ENCODE measurements around the gene LPAR2. TPM values are rescaled to one million over a fixed set of nuclear protein-coding genes. Genes with fewer than 3 reads are reported as not detected.

LPAR2 gene
- total RNA-seq, 1 experiment from 2014 or later = 0.24 TPM

GRCh38 chr19:19587771-19588170, 40.2 kb downstream of the LPAR2 start:
- H3K27me3 ChIP-seq (replicated peaks) = no peaks in the 10 kb centered on the region
- H3K9me3 ChIP-seq (replicated peaks) = no peaks in the 10 kb centered on the region
- H3K4me1 ChIP-seq (replicated peaks) = peaks cover 14% of the 10 kb centered on the region
- H3K27ac ChIP-seq = no peak overlapping the region
- no peak overlapping the region for H3K4me3 ChIP-seq
- no peaks in the 10 kb centered on the region for H3K36me3 ChIP-seq
- DNase-seq (ENCODE audit: low read depth in 1 of 2, low spot score in 2 of 2) = no peak

- H3K27me3 ChIP-seq (replicated peaks) = no peaks in the 10 kb centered on the region
- no peaks in the 10 kb centered on the region for H3K4me1 ChIP-seq (replicated peaks)
- H3K27ac ChIP-seq = no peak overlapping the region
- H3K4me3 ChIP-seq = no peak overlapping the region
- H3K36me3 ChIP-seq = no peaks in the 10 kb centered on the region
- DNase-seq (ENCODE audit: low read depth in 1 of 2, low spot score in 2 of 2) = no peak
- H3K9me3 ChIP-seq (replicated peaks) = no peaks in the 10 kb centered on the region
These were observed 43.7 kb downstream of the LPAR2 start for GRCh38 chr19:19584356-19584755.

GRCh38 chr19:19582471-19582870, 45.5 kb downstream of the LPAR2 start:
- Histone ChIP-seq H3K4me3 (no peak overlapping the region), H3K4me1 (replicated peaks) (no peaks in the 10 kb centered on the region), H3K27ac (no peak overlapping the region), H3K27me3 (replicated peaks) (no peaks in the 10 kb centered on the region), H3K36me3 (no peaks in the 10 kb centered on the region), H3K9me3 (replicated peaks) (no peaks in the 10 kb centered on the region)
- DNase-seq (ENCODE audit: low read depth in 1 of 2, low spot score in 2 of 2) = no peak

- Histone ChIP-seq H3K36me3 (no peaks in the 10 kb centered on the region), H3K27me3 (replicated peaks) (no peaks in the 10 kb centered on the region), H3K4me3 (no peak overlapping the region), H3K9me3 (replicated peaks) (no peaks in the 10 kb centered on the region), H3K4me1 (replicated peaks) (no peaks in the 10 kb centered on the region), H3K27ac (no peak overlapping the region)
- DNase-seq (ENCODE audit: low read depth in 1 of 2, low spot score in 2 of 2) = no peak
These were observed 46.6 kb downstream of the LPAR2 start for GRCh38 chr19:19581391-19581790.

GRCh38 chr19:19580418-19580817, 47.6 kb downstream of the LPAR2 start:
- H3K9me3 ChIP-seq (replicated peaks) = no peaks in the 10 kb centered on the region
- no peak overlapping the region for H3K4me3 ChIP-seq
- no peak overlapping the region for H3K27ac ChIP-seq
- H3K27me3 ChIP-seq (replicated peaks) = no peaks in the 10 kb centered on the region
- DNase-seq (ENCODE audit: low read depth in 1 of 2, low spot score in 2 of 2) = no peak
- no peaks in the 10 kb centered on the region for H3K36me3 ChIP-seq
- no peaks in the 10 kb centered on the region for H3K4me1 ChIP-seq (replicated peaks)

GRCh38 chr19:19579533-19580361, 48.3 kb downstream of the LPAR2 start:
- no peaks in the 10 kb centered on the region for H3K27me3 ChIP-seq (replicated peaks)
- H3K4me1 ChIP-seq (replicated peaks) = no peaks in the 10 kb centered on the region
- no peak for DNase-seq (ENCODE audit: low read depth in 1 of 2, low spot score in 2 of 2)
- no peaks in the 10 kb centered on the region for H3K36me3 ChIP-seq
- H3K9me3 ChIP-seq (replicated peaks) = no peaks in the 10 kb centered on the region
- H3K4me3 ChIP-seq = no peak overlapping the region
- H3K27ac ChIP-seq = no peak overlapping the region

GRCh38 chr19:19578252-19578651, 49.8 kb downstream of the LPAR2 start:
- DNase-seq (ENCODE audit: low read depth in 1 of 2, low spot score in 2 of 2) = no peak
- H3K4me1 ChIP-seq (replicated peaks) = no peaks in the 10 kb centered on the region
- no peaks in the 10 kb centered on the region for H3K36me3 ChIP-seq
- H3K27me3 ChIP-seq (replicated peaks) = no peaks in the 10 kb centered on the region
- no peak overlapping the region for H3K4me3 ChIP-seq
- H3K27ac ChIP-seq = no peak overlapping the region
- H3K9me3 ChIP-seq (replicated peaks) = no peaks in the 10 kb centered on the region

- no peaks in the 10 kb centered on the region for H3K9me3 ChIP-seq (replicated peaks)
- H3K4me1 ChIP-seq (replicated peaks) = no peaks in the 10 kb centered on the region
- no peaks in the 10 kb centered on the region for H3K36me3 ChIP-seq
- no peak overlapping the region for H3K4me3 ChIP-seq
- DNase-seq (ENCODE audit: low read depth in 1 of 2, low spot score in 2 of 2) = no peak
- no peak overlapping the region for H3K27ac ChIP-seq
- no peaks in the 10 kb centered on the region for H3K27me3 ChIP-seq (replicated peaks)
These were observed 52.6 kb downstream of the LPAR2 start for GRCh38 chr19:19575411-19575810.

Other genes starting within 250 kb of the LPAR2 start
- 41.5 and 45.9 TPM in 2 replicates for gene GATAD2A, start 222.5 kb downstream of the LPAR2 start, total RNA-seq (2014; rRNA removed; shearing (Covaris generic))
- 0.69 and 0.74 TPM in 2 replicates for gene TSSK6, start 112.7 kb downstream of the LPAR2 start, total RNA-seq (2014; rRNA removed; shearing (Covaris generic))
- gene NDUFA13, start 112.0 kb downstream of the LPAR2 start, total RNA-seq (2014; rRNA removed; shearing (Covaris generic)) = 118 and 130 TPM in 2 replicates
- gene YJEFN3, start 99.3 kb downstream of the LPAR2 start, total RNA-seq (2014; rRNA removed; shearing (Covaris generic)) = 1.6 and 1.8 TPM in 2 replicates
- 0.03 TPM in 1 of 2 replicates, not detected in the other for gene CILP2, start 90.0 kb downstream of the LPAR2 start, total RNA-seq (2014; rRNA removed; shearing (Covaris generic))
- 0.09 and 2.0 TPM in 2 replicates for gene PBX4, start 9.5 kb downstream of the LPAR2 start, total RNA-seq (2014; rRNA removed; shearing (Covaris generic))
- gene GMIP, start 15.4 kb upstream of the LPAR2 start, total RNA-seq (2014; rRNA removed; shearing (Covaris generic)) = 2.9 and 4.3 TPM in 2 replicates
- gene ATP13A1, start 35.5 kb upstream of the LPAR2 start, total RNA-seq (2014; rRNA removed; shearing (Covaris generic)) = 138 and 147 TPM in 2 replicates
- 4.2 and 11.2 TPM in 2 replicates for gene ZNF101, start 40.6 kb upstream of the LPAR2 start, total RNA-seq (2014; rRNA removed; shearing (Covaris generic))
- gene ZNF14, start 104.9 kb upstream of the LPAR2 start, total RNA-seq (2014; rRNA removed; shearing (Covaris generic)) = 1.2 and 2.6 TPM in 2 replicates
- 5.8 and 44.6 TPM in 2 replicates for gene ZNF506, start 193.5 kb upstream of the LPAR2 start, total RNA-seq (2014; rRNA removed; shearing (Covaris generic))
- 1.6 and 3.0 TPM in 2 replicates for gene ZNF253, start 237.7 kb upstream of the LPAR2 start, total RNA-seq (2014; rRNA removed; shearing (Covaris generic))

All from SJSA1 (cell line).